AG09309 (cell line): ENCODE data around the gene PBX2.

ENCODE experiments used
- DNase-seq: peaks from one replicate; pipeline ENCODE4 v3.0.0-alpha.2; 2010; ENCODE audit warnings: low read depth
- H3K4me3 ChIP-seq: 2 replicates; pipeline ENCODE4 v1.5.1; 2011; ENCODE audit warnings: mild to moderate bottlenecking, low read depth, low read length, moderate library complexity; ENCODE audit not compliant: control insufficient read depth
- TF ChIP-seq, protein P1 (sequence below): IDR thresholded peaks from 2 replicates; pipeline ENCODE4 v1.5.1; 2011; ENCODE audit warnings: mild to moderate bottlenecking, low read depth, low read length, inconsistent platforms; ENCODE audit not compliant: insufficient read depth, control insufficient read depth; ENCODE audit errors: missing control alignments

Gene PBX2

DNA sequence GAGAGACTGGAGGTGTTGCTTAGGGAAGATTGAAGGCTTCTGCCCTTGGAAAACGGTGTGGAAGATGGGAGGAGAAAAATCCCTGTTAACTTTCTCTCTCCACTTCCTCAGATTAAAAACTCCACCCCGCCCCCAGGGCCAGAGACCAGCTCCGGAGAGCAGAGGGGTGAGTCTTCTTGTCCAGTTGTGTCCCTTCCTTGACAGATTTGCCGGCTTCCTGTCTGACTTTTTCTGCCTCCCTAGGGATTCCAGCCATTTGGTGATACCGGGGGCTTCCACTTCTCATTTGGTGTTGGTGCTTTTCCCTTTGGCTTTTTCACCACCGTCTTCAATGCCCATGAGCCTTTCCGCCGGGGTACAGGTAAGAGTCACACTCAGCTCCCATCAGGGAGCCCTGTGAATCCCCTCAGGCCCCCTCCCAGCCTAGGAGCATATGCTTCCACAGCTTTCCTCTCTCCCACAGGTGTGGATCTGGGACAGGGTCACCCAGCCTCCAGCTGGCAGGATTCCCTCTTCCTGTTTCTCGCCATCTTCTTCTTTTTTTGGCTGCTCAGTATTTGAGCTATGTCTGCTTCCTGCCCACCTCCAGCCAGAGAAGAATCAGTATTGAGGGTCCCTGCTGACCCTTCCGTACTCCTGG lies 10.1 kb downstream of the PBX2 start:
- no peak overlapping the region for H3K4me3 ChIP-seq

DNA sequence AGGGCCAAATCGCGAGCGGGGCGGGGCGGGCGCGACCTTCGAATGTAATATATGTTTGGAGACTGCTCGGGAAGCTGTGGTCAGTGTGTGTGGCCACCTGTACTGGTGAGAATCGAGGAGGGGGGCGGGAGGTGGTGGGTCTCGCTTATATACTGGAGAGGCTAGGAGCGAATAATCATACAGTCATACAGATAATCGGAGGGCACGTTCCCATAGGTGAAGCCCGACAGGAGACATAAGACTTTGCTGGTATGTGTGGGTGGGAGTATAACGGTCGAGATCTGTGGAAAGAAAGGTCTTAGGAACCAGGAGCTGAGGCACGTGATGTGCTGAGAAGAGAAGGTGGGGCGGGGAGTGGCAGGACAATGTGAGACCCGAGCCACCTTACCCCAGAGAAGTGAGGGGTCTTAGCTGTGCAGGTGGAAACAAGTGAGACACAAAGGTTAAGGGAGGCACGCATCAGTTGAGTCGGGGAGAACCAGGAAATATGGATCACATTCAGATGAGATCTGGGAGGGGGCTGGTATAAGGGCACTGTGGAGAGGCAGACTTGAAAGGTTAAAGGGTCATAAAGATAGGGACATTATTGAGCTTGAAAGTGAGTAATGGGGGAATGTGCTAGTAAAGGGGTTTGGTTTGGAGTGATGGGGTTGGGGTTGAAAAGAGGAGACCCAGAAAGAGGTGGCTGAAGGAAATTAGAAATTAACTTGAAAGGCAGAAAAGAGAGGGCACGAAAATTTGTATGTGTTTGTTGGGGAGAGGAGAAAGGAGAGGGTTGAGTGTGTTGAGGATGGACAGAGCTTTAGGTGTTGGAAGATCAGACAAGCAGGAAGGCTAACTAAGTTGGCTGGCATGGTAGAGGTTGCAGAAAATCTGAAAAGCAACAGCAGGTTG lies 11.2 kb downstream of the PBX2 start:
- DNase-seq: no peak
- TF ChIP-seq, protein P1, sequence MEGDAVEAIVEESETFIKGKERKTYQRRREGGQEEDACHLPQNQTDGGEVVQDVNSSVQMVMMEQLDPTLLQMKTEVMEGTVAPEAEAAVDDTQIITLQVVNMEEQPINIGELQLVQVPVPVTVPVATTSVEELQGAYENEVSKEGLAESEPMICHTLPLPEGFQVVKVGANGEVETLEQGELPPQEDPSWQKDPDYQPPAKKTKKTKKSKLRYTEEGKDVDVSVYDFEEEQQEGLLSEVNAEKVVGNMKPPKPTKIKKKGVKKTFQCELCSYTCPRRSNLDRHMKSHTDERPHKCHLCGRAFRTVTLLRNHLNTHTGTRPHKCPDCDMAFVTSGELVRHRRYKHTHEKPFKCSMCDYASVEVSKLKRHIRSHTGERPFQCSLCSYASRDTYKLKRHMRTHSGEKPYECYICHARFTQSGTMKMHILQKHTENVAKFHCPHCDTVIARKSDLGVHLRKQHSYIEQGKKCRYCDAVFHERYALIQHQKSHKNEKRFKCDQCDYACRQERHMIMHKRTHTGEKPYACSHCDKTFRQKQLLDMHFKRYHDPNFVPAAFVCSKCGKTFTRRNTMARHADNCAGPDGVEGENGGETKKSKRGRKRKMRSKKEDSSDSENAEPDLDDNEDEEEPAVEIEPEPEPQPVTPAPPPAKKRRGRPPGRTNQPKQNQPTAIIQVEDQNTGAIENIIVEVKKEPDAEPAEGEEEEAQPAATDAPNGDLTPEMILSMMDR: no peak
- peak overlapping the region; percentile 100 for H3K4me3 ChIP-seq

More for the DNA sequence above, 10.1 kb downstream of the PBX2 start:
- TF ChIP-seq, protein P1: no peak
- DNase-seq: no peak

DNA sequence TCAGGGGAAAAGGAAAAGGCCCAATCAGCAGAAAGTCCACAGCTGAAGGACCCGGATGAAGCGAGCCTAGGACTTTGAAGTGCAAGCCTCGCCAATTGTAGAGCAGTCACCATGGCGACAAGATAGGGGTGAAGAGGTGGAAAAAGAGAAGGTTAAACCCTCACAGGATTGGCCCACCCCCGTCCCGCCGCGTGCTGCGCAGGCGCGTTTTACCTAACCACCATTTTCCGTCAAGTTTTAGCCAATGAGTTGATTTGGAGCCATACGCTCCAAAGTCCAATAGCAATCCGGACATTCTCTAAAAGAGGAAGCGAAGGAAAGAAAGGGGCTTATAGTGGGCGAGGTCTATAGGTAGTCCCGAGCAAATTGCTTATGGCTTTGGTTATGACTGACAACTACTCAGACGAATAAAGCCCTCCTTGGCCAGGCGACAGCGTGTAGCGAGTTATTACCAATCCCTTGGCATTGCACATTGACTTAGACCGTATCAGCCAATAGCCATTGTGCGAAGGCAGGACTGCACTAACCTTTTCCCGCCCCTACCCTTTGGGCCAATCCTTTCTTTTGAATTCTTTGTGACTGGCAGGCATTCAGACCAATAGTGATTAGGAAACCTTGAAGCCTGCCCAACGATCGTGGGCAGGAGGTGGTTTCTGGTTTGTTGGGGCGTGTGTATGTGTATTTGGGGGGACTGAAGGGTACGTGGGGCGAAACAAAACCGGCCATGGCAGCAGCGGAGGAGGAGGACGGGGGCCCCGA lies 12.0 kb downstream of the PBX2 start, which contains the start of gene RNF5:
Gene RNF5, plus strand, starts transcription at position 618 of the 759 bp plus-strand sequence. Its CDS starts 107 bp downstream, at position 725.
- peak within 1 kb of the TSS; percentile 100 for H3K4me3 ChIP-seq
- TF ChIP-seq, protein P1: no peak
- DNase-seq: peak; percentile 100

DNA sequence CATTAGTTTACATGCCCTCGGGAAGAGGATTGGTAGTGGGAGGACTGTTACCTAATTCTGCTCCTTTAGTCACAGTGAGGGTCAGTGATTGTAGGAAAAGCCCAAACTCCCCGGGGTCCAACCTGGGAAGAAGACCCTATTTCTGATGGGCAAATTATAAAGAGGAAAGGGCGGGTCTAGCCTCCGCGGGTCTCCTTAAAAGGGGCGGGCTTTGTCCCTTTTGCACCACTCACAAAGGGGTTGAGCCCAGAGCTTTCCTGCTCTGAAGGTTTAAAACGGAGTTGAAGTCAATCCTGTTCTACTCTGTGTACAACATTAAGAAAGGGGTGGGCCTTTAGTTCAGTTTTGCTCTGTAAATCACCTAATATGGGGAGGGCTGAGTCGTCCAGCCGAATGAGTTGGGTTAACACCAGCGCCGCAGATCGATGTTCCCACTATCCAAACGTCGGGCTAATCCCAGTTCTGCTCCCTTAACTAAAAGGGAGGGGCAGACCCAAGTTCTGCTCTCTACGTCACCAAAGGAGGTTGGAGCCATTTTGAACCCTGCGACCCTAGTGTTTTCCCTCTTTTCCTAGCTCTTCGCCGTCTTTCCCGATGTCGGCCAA lies 12.7 kb downstream of the PBX2 start:
- DNase-seq: no peak
- H3K4me3 ChIP-seq: peak overlapping the region; percentile 100
- TF ChIP-seq, protein P1: no peak

DNA sequence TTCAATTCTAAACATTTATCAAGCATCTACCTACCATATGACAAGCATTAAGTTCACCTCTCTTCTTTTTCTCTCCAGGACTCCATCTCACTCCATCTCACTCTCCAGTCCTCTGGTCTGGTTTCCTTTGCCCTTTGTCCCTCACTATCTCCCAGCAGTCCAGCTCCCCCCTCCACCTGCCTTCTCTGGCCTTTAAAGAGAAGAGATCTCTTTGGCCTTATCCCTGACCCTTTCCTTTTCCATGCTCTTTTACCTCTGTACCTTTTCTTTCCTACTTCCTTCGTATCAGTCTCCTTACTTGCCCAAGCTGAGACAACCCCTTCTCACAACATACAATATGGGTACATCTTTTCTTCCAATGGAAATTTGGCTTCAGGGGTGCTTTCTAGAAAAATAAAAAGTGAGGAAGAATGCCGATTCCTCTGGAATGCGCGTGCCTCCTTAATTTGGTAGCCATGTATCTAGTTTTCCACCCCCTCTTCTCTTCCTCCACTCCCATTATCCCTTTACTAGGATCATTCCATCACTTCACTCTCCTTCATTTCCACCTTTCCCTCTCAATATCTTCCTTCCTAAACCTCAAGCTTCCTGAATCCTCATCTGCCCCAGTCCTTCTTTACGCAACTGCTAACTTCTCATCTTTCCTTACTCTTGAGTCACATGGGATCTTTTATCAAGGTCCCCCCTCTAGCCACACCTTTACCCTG lies 13.4 kb downstream of the PBX2 start:
- peak overlapping the region; percentile 100 for H3K4me3 ChIP-seq
- TF ChIP-seq, protein P1: no peak
- DNase-seq: no peak
